DOHH2 (cell line): ENCODE measurements around the gene KRT40.

ENCODE experiments used
- H3F3A ChIP-seq: fragments of 200-600 bp; sonication (generic), shearing (Covaris generic); 2 replicates; pipeline ENCODE4 v1.6.0; 2016; ENCODE audit warnings: antibody characterized with exemption, mild to moderate bottlenecking; ENCODE audit not compliant: control insufficient read depth, insufficient read depth
- H3K27ac ChIP-seq: fragments of 200-600 bp; sonication (generic); 2 replicates; pipeline ENCODE4 v1.5.1; 2014; ENCODE audit warnings: low read depth, mild to moderate bottlenecking, low read length, moderate library complexity
- H3K27me3 ChIP-seq: fragments of 200-600 bp; sonication (generic); 2 replicates; pipeline ENCODE4 v1.6.1; 2014; ENCODE audit warnings: mild to moderate bottlenecking, low read length, mixed read lengths; ENCODE audit not compliant: control insufficient read depth
- H3K36me3 ChIP-seq: fragments of 200-600 bp; sonication (generic); 2 replicates; pipeline ENCODE4 v1.6.1; 2014; ENCODE audit warnings: mild to moderate bottlenecking, low read length, moderate library complexity, mixed read lengths; ENCODE audit not compliant: control insufficient read depth
- H3K4me1 ChIP-seq: fragments of 200-600 bp; sonication (generic); 2 replicates; pipeline ENCODE4 v1.6.1; 2014; ENCODE audit warnings: mild to moderate bottlenecking, low read length, mixed read lengths; ENCODE audit not compliant: control insufficient read depth
- H3K4me2 ChIP-seq: fragments of 200-600 bp; sonication (generic); 2 replicates; pipeline ENCODE4 v1.6.0; 2014; ENCODE audit warnings: mild to moderate bottlenecking, low read length, moderate library complexity
- H3K4me3 ChIP-seq: fragments of 200-600 bp; sonication (generic); 2 replicates; pipeline ENCODE4 v1.5.1; 2014; ENCODE audit warnings: mild to moderate bottlenecking, low read length, mixed read lengths
- H3K79me2 ChIP-seq: fragments of 200-600 bp; sonication (generic); 2 replicates; pipeline ENCODE4 v1.6.1; 2014; ENCODE audit warnings: mild to moderate bottlenecking, low read length, mixed read lengths; ENCODE audit not compliant: control insufficient read depth
- H3K9me2 ChIP-seq: fragments of 200-600 bp; sonication (generic); replicated peaks from 2 replicates; pipeline ENCODE4 v1.6.1; 2014; ENCODE audit warnings: mild to moderate bottlenecking, low read length, mixed read lengths; ENCODE audit not compliant: control insufficient read depth
- H3K9me3 ChIP-seq: fragments of 200-600 bp; sonication (generic); 2 replicates; pipeline ENCODE4 v1.6.1; 2014; ENCODE audit warnings: antibody characterized with exemption, low read length, mixed read lengths; ENCODE audit not compliant: control insufficient read depth, insufficient read depth
- H4K20me1 ChIP-seq: fragments of 200-600 bp; sonication (generic); 2 replicates; pipeline ENCODE4 v1.6.0; 2014; ENCODE audit warnings: low read depth, mild to moderate bottlenecking, antibody characterized with exemption, low read length, moderate library complexity; ENCODE audit not compliant: control insufficient read depth, insufficient read depth
- EZH2phosphoT487 ChIP-seq: fragments of 200-600 bp; sonication (generic); IDR thresholded peaks from 2 replicates; pipeline ENCODE4 v1.6.1; 2017; ENCODE audit warnings: borderline replicate concordance, mild to moderate bottlenecking, antibody characterized with exemption, low read length, moderate library complexity, mixed read lengths
- TF ChIP-seq, protein P1 (sequence below): fragments of 200-600 bp; sonication (generic); IDR thresholded peaks from one replicate; pipeline ENCODE4 v1.5.1; 2014; ENCODE audit warnings: antibody characterized with exemption, mild to moderate bottlenecking, low read depth, low read length; ENCODE audit not compliant: poor library complexity, severe bottlenecking

The KRT40 gene

DNA sequence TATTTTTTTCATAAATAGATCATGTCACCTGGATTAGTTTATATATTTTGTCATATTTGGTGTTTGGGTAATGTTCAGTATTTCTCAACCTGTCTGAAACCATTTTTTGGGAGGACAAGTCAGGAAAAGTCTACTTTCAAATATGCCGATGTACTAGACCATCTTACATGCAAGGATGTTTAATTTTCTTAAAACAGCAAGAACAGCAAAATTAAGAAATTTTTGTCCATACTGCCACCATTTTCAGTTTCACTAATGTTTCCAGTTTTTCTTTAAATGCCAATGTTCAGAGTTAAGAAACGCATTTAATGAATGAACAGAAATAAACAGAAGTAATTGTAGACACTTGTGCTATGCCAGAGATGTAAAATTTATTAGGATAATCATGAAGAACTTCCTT, 9.0 kb upstream of the KRT40 start:
- no peaks in the 10 kb centered on the region for H3K36me3 ChIP-seq
- H3K4me3 ChIP-seq = no peak overlapping the region
- no peak overlapping the region for H3K27ac ChIP-seq
- no peaks in the 10 kb centered on the region for H4K20me1 ChIP-seq
- no peaks in the 10 kb centered on the region for H3K9me3 ChIP-seq
- H3K9me2 ChIP-seq = no peaks in the 10 kb centered on the region
- no peaks in the 10 kb centered on the region for H3F3A ChIP-seq
- no peaks in the 10 kb centered on the region for H3K79me2 ChIP-seq
- no peak overlapping the region for H3K4me2 ChIP-seq
- TF ChIP-seq, protein P1, sequence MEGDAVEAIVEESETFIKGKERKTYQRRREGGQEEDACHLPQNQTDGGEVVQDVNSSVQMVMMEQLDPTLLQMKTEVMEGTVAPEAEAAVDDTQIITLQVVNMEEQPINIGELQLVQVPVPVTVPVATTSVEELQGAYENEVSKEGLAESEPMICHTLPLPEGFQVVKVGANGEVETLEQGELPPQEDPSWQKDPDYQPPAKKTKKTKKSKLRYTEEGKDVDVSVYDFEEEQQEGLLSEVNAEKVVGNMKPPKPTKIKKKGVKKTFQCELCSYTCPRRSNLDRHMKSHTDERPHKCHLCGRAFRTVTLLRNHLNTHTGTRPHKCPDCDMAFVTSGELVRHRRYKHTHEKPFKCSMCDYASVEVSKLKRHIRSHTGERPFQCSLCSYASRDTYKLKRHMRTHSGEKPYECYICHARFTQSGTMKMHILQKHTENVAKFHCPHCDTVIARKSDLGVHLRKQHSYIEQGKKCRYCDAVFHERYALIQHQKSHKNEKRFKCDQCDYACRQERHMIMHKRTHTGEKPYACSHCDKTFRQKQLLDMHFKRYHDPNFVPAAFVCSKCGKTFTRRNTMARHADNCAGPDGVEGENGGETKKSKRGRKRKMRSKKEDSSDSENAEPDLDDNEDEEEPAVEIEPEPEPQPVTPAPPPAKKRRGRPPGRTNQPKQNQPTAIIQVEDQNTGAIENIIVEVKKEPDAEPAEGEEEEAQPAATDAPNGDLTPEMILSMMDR = no peak
- no peak for TF ChIP-seq EZH2phosphoT487
- H3K27me3 ChIP-seq = peaks cover 25% of the 10 kb centered on the region
- H3K4me1 ChIP-seq = no peaks in the 10 kb centered on the region

DNA sequence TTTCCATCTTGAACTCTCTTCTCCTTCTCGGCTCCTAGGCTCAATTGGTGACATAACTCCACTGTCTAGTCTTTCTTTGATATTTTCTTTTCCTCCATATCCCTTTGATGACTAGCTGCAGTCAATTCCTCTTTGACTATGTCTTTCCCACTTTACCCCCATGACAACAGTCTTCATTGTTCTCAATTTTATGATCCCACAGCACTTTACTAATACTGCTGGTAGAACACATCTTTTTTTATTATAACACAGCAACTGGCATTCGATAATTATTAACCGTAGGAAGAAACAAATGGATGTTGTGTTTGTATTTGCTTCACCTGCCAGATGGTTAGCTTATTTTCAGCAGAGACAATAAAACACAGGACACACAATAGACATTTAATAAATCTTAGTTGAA, 8.5 kb upstream of the KRT40 start:
- Histone ChIP-seq H3K4me2 (no peak overlapping the region), H3K27ac (no peak overlapping the region), H3K79me2 (no peaks in the 10 kb centered on the region), H3F3A (no peaks in the 10 kb centered on the region), H3K4me3 (no peak overlapping the region), H3K4me1 (no peaks in the 10 kb centered on the region), H3K9me3 (no peaks in the 10 kb centered on the region), H3K36me3 (no peaks in the 10 kb centered on the region), H3K9me2 (no peaks in the 10 kb centered on the region), H4K20me1 (no peaks in the 10 kb centered on the region), H3K27me3 (peaks cover 23% of the 10 kb centered on the region)
- TF ChIP-seq EZH2phosphoT487 = no peak
- TF ChIP-seq, protein P1 = no peak

DNA sequence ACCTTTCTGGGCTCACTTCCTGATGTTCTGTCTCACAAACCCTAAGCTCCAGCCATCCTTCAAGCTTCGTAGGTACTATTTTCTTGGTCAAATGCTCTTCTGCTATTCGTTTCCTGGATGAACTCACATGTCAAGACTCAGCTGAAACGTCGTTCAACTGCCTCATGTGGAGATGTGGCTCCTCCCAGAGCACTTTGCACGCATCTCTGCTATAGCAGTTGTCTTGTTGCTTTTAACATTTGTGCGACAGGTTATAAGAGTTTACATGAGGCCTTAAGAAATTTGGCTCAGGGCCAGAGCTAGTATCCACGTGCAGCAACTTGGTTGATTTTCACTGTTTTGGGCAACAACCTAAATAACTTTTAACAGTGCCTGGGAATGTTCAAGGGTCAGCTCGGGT, 2.8 kb upstream of the KRT40 start:
- H3K27ac ChIP-seq = no peak overlapping the region
- TF ChIP-seq, protein P1 = no peak
- no peak for TF ChIP-seq EZH2phosphoT487
- H3K4me2 ChIP-seq = no peak overlapping the region
- H3K9me2 ChIP-seq = no peaks in the 10 kb centered on the region
- no peaks in the 10 kb centered on the region for H3F3A ChIP-seq
- H3K4me3 ChIP-seq = no peak overlapping the region
- no peaks in the 10 kb centered on the region for H3K4me1 ChIP-seq
- no peaks in the 10 kb centered on the region for H3K36me3 ChIP-seq
- no peaks in the 10 kb centered on the region for H3K9me3 ChIP-seq
- no peaks in the 10 kb centered on the region for H4K20me1 ChIP-seq
- peaks cover 6% of the 10 kb centered on the region; the same call in 1 of the 2 replicates for H3K27me3 ChIP-seq
- H3K79me2 ChIP-seq = no peaks in the 10 kb centered on the region

DNA sequence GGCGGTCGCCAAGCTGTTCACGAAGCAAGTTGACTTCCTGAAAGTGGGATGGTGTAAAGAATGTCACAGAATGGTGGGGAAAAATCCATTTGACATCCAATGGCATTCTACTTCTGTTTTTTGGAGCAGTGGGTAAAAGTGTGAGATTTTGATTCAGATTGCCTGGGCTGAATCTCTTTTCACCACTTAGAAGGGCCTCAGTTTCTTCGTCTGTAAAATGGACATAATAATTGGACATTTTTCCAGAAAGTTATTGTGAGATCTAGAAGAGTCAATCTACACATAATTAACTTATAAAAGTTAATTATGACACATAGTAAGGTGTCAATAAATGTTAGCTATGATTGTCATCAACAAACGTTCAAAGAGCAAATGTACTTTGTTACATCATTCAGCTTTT, 3.0 kb downstream of the KRT40 start:
- Histone ChIP-seq H4K20me1 (no peaks in the 10 kb centered on the region), H3K79me2 (no peaks in the 10 kb centered on the region), H3K36me3 (no peaks in the 10 kb centered on the region), H3K9me2 (no peaks in the 10 kb centered on the region), H3K27me3 (peaks cover 2% of the 10 kb centered on the region), H3K27ac (no peak overlapping the region), H3K4me1 (no peaks in the 10 kb centered on the region), H3K9me3 (no peaks in the 10 kb centered on the region), H3F3A (no peaks in the 10 kb centered on the region), H3K4me2 (no peak overlapping the region), H3K4me3 (no peak overlapping the region)
- TF ChIP-seq EZH2phosphoT487 = no peak
- TF ChIP-seq, protein P1 = no peak
